CD8-positive, alpha-beta memory T cell (primary cell): ENCODE measurements around the gene EZR. TPM values are rescaled to one million over a fixed set of nuclear protein-coding genes. Genes with fewer than 3 reads are reported as not detected.
A peak's percentile ranks its signal among the peaks of the same experiment; 100 is the strongest.

Source experiments
- CTCF ChIA-PET: fragments of 350-600 bp; sonication (Branson Sonifier 250); formaldehyde crosslinking; loops from one replicate; lab custom pipeline; 2021; ENCODE audit warnings: antibody characterized with exemption; lab: Charles Lee
- POLR2A ChIA-PET: fragments of 350-600 bp; sonication (Branson Sonifier 250); formaldehyde crosslinking; loops from one replicate; lab custom pipeline; 2021; ENCODE audit warnings: antibody characterized with exemption; lab: Charles Lee
- DNase-seq, 5 donors: peaks; one replicate each; pipeline versions ENCODE4 v3.0.0 to v3.0.0-alpha.2; 2020 to 2022; ENCODE audit warnings: mixed read lengths in 1 of 5
- H3K27ac ChIP-seq: one replicate; pipeline ENCODE4 v1.7.0; 2013; ENCODE audit warnings: low read depth, mild to moderate bottlenecking, low read length, moderate library complexity
- H3K27me3 ChIP-seq: 2 replicates; pipeline ENCODE4 v1.7.0; 2013; ENCODE audit warnings: low read length, mild to moderate bottlenecking; ENCODE audit not compliant: insufficient read depth, poor library complexity, severe bottlenecking
- H3K36me3 ChIP-seq: 2 replicates; pipeline ENCODE4 v1.7.0; 2013; ENCODE audit warnings: mild to moderate bottlenecking, low read length, moderate library complexity; ENCODE audit not compliant: insufficient read depth
- H3K4me1 ChIP-seq: 2 replicates; pipeline ENCODE4 v1.7.0; 2013; ENCODE audit warnings: mild to moderate bottlenecking, low read length, moderate library complexity; ENCODE audit not compliant: insufficient read depth
- H3K4me3 ChIP-seq: 2 replicates; pipeline ENCODE4 v1.7.0; 2013; ENCODE audit warnings: mild to moderate bottlenecking, low read length
- H3K9me3 ChIP-seq: 2 replicates; pipeline ENCODE4 v1.7.0; 2013; ENCODE audit warnings: mild to moderate bottlenecking, low read length
- H3K27ac Mint-ChIP-seq, 8 donors: one replicate each; pipeline ENCODE4 v1.8.0; 2020 to 2021; ENCODE audit warnings: mixed read lengths in 8 of 8, mild to moderate bottlenecking in 6 of 8, inconsistent platforms in 3 of 8, moderate library complexity in 3 of 8
- H3K27me3 Mint-ChIP-seq, 2 donors: one replicate each; pipeline ENCODE4 v1.8.0; 2020 to 2021; ENCODE audit warnings: mixed read lengths in 2 of 2, mild to moderate bottlenecking in 1 of 2, moderate library complexity in 1 of 2
- H3K36me3 Mint-ChIP-seq, 3 donors: one replicate each; pipeline ENCODE4 v1.8.0; 2020 to 2021; ENCODE audit warnings: mixed read lengths in 3 of 3, inconsistent platforms in 1 of 3, mild to moderate bottlenecking in 1 of 3
- H3K4me1 Mint-ChIP-seq, 3 donors: one replicate each; pipeline ENCODE4 v1.8.0; 2020 to 2021; ENCODE audit warnings: mixed read lengths in 3 of 3, inconsistent platforms in 1 of 3, mild to moderate bottlenecking in 1 of 3
- H3K4me3 Mint-ChIP-seq, 7 donors: one replicate each; pipeline ENCODE4 v1.8.0; 2020 to 2021; ENCODE audit warnings: mixed read lengths in 7 of 7, mild to moderate bottlenecking in 6 of 7, moderate library complexity in 4 of 7, inconsistent platforms in 2 of 7
- H3K9me3 Mint-ChIP-seq, 5 donors: one replicate each; pipeline ENCODE4 v1.8.0; 2020 to 2022; ENCODE audit warnings: mixed read lengths in 5 of 5, mild to moderate bottlenecking in 3 of 5, moderate library complexity in 2 of 5, inconsistent platforms in 1 of 5
- polyA plus RNA-seq: library from polyadenylated mRNA; unstranded; fragments of 300-500 nt; fragmentation: Illumina TruSeq; gene quantifications from one replicate; pipeline ENCODE4 v1.2.3, GENCODE V29; 2021
- total RNA-seq, 2 experiments: library from RNA; stranded (reverse); gene quantifications; one replicate each; pipeline ENCODE4 v1.2.3, GENCODE V29; 2021

EZR gene
- total and polyA plus RNA-seq, 3 experiments from 2014 or later = 296 to 325 (median 299) TPM

- H3K4me1 Mint-ChIP-seq = peaks cover 14 to 17% (median 16%) of the 10 kb centered on the region in 3 donors
- ChIA-PET POLR2A (interaction anchor here (2.1 kb wide), 1 partner anchor 13 kb away, joined by 16 read pairs; no protein-coding TSS in a partner anchor), CTCF (interaction anchor here (1.3 kb wide), 1 partner anchor 37 kb away, joined by 3 read pairs; the partner anchor contains the start of gene EZR)
- peak overlapping the region in 4 of 8 donors; percentile 27 to 88 (median 85) for H3K27ac Mint-ChIP-seq
- H3K27me3 ChIP-seq = no peaks in the 10 kb centered on the region
- no peaks in the 10 kb centered on the region for H3K9me3 ChIP-seq
- no peak overlapping the region for H3K4me3 ChIP-seq
- H3K27ac ChIP-seq = no peak overlapping the region
- H3K4me1 ChIP-seq = peaks cover 45% of the 10 kb centered on the region
- no peak overlapping the region for H3K4me3 Mint-ChIP-seq
- no peaks in the 10 kb centered on the region for H3K9me3 Mint-ChIP-seq
- H3K36me3 ChIP-seq = no peaks in the 10 kb centered on the region
- DNase-seq = no peak
- H3K36me3 Mint-ChIP-seq = no peaks in the 10 kb centered on the region
- peaks cover 0 to 1% of the 10 kb centered on the region in 2 donors for H3K27me3 Mint-ChIP-seq
Measured at GRCh38 chr6:158856261-158856660, 37.1 kb upstream of the EZR start.

DNA sequence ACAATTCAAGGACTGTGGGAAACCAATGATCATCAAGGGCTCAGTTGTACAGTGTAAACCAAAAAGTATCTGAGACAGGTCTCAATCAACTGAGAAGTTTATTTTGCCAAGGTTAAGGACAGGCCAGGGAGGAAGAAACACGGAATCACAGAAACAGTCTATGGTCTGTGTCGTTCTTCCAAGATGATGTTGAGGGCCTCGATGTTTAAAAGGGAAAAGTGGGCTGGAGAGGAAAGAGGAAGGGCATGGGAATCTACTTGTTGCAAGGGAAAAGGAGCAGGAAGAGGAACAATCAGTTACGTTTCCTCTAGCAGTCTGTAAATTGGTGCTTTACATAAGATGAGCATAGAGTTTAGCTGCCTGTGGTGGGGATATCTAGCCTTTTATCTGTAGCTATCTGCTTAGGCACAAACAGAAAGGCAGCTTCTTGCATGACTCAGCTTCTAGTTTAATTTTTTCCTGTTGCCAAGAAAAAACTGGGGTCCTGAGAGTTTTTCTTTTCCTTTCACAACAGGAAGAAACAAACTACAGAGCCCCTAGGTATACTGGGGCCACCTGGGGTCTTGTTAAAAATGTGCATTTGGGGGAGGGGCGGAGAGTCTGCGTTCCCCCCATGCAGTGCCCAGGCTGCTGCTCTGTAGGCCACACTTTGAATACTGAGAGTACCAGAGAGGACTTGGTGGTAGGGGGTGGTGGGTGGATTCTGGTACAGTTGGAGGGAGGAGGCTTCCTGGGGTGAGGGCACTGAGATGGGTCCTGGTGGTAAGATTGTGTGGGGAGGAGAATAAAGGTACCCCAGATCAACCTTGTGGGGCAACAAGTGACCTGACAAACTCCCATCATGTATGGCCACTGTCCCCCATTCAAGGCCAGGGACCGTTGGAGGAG is 35.3 kb upstream of the EZR start:
- peaks cover 0 to 1% of the 10 kb centered on the region in 2 donors for H3K27me3 Mint-ChIP-seq
- ChIA-PET POLR2A (interaction anchor here (0.9 to 5.4 kb wide), 16 partner anchors 11 to 190 kb away, joined by 3 to 186 read pairs (median 5); partner anchors contain the start of genes EZR and TAGAP), CTCF (interaction anchor here (0.7 to 2.5 kb wide), 12 partner anchors 9 to 153 kb away, joined by 3 to 43 read pairs (median 3); no protein-coding TSS in a partner anchor)

GRCh38 chr6:158853880-158854213 is 34.7 kb upstream of the EZR start:
- Mint-ChIP-seq H3K9me3 (no peaks in the 10 kb centered on the region), H3K4me3 (no peak overlapping the region), H3K27me3 (peaks cover 0 to 1% of the 10 kb centered on the region in 2 donors), H3K27ac (no peak overlapping the region), H3K36me3 (no peaks in the 10 kb centered on the region), H3K4me1 (peaks cover 14 to 36% (median 35%) of the 10 kb centered on the region in 3 donors)
- Histone ChIP-seq H3K4me1 (peaks cover 64% of the 10 kb centered on the region), H3K27ac (peak overlapping the region; percentile 95), H3K27me3 (no peaks in the 10 kb centered on the region), H3K4me3 (peak overlapping the region; percentile 68), H3K36me3 (no peaks in the 10 kb centered on the region), H3K9me3 (no peaks in the 10 kb centered on the region)
- POLR2A ChIA-PET = interaction anchor here (0.9 to 5.4 kb wide), 17 partner anchors 12 to 191 kb away, joined by 3 to 186 read pairs (median 4); partner anchors contain the start of genes EZR and TAGAP
- DNase-seq = no peak
- CTCF ChIA-PET = interaction anchor here (0.7 to 2.5 kb wide), 11 partner anchors 9 to 152 kb away, joined by 3 to 43 read pairs (median 3); no protein-coding TSS in a partner anchor

More for the DNA sequence above, 35.3 kb upstream of the EZR start:
- Mint-ChIP-seq H3K9me3 (no peaks in the 10 kb centered on the region), H3K4me1 (peaks cover 14 to 32% (median 31%) of the 10 kb centered on the region in 3 donors), H3K36me3 (no peaks in the 10 kb centered on the region), H3K27ac (no peak overlapping the region), H3K4me3 (peak overlapping the region in 1 of 7 donors; percentile 29)
- Histone ChIP-seq H3K27me3 (no peaks in the 10 kb centered on the region), H3K9me3 (no peaks in the 10 kb centered on the region), H3K4me3 (peak overlapping the region; percentile 68), H3K27ac (peak overlapping the region; percentile 95), H3K4me1 (peaks cover 61% of the 10 kb centered on the region), H3K36me3 (no peaks in the 10 kb centered on the region)
- peak in 3 of 5 donors; percentile 57 to 62 (median 62) for DNase-seq

DNA sequence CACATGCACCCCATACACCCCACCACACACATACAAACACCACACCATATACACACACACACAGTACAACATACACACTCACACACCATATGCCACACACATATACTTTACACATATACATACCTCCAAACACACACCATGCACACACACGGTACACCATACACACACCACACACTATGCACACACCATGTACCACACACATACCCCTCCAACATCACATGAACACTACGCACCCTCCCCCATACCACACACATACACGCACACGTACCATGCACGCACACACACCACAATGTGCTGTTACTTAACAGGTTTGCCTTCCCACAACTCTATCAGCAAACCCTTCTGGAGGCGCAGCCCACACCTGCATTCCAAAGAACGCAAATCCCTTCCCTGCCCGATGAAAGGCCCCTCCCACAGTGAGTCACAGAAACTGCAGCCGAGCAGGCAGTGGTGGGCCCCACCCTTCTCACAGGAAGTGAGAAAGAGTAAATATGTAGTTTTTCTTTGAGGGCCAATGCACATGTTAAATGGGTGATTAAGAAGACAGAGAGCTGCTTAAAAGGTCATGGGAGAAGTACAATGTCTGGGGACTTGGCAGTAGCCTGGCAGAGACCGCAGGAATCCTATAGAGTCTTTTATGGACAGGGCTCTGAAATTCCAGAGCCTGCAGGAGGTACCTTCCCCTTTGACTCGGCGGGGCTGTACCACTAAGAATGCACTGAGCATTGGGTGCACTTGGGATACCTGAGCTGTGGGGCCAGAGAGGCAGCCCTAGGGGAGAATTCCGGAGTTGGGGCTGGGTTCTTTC is 34.1 kb upstream of the EZR start:
- H3K4me3 ChIP-seq = peak overlapping the region; percentile 68
- no peaks in the 10 kb centered on the region for H3K36me3 ChIP-seq
- Mint-ChIP-seq H3K27ac (no peak overlapping the region), H3K27me3 (peaks cover 0 to 1% of the 10 kb centered on the region in 2 donors), H3K4me3 (no peak overlapping the region), H3K4me1 (peaks cover 9 to 39% (median 36%) of the 10 kb centered on the region in 3 donors), H3K36me3 (no peaks in the 10 kb centered on the region), H3K9me3 (no peaks in the 10 kb centered on the region)
- H3K27me3 ChIP-seq = no peaks in the 10 kb centered on the region
- peak; percentile 81 to 96 (median 86) for DNase-seq
- ChIA-PET POLR2A (interaction anchor here (0.9 to 5.4 kb wide), 15 partner anchors 12 to 210 kb away, joined by 3 to 186 read pairs (median 6); partner anchors contain the start of genes EZR and TAGAP), CTCF (interaction anchor here (0.7 to 2.5 kb wide), 6 partner anchors 15 to 60 kb away, joined by 3 to 43 read pairs (median 3); no protein-coding TSS in a partner anchor)
- H3K4me1 ChIP-seq = peaks cover 64% of the 10 kb centered on the region
- H3K9me3 ChIP-seq = no peaks in the 10 kb centered on the region
- peak overlapping the region; percentile 95 for H3K27ac ChIP-seq

DNA sequence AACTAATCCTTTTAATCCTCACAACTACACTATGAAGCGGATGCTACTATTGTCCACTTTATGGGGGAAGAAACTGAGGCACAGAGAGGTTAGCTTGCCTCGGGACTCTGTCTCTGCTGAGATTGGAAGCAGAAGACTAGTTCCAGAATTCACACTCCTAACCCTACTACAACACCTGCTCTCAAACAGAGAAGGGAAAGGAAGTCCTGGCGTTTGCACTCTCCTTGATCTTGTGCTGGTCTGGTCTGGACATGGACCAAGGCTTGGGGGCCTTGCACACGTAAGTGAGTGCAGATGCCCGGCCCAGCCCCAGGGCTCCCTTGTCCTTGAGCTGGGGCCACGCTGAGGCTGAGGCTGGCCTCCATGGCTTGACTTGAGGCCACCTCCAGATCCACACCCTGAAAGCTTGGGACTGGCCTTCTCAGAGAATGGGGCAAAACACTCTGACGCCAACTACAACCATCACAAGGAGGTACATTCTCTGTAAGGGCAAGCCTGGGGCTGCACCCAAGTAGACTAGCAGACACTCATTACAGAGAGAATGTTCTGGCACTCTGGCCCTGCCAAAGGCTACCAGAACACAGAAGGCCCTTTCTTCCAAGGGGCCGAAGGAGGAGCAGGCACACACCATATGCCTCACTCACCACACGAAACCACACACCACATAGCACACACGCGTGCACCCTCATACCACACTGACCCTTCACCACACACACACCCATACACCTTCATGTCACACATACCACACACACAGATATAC is 33.3 kb upstream of the EZR start:
- no peaks in the 10 kb centered on the region for H3K27me3 ChIP-seq
- H3K27me3 Mint-ChIP-seq = peaks cover 0 to 1% of the 10 kb centered on the region in 2 donors
- H3K9me3 Mint-ChIP-seq = no peaks in the 10 kb centered on the region
- POLR2A ChIA-PET = interaction anchor here (1.0 to 5.4 kb wide), 3 partner anchors 16 to 211 kb away, joined by 3 to 186 read pairs (median 39); partner anchors contain the start of gene EZR
- no peaks in the 10 kb centered on the region for H3K36me3 Mint-ChIP-seq
- peak overlapping the region; percentile 68 for H3K4me3 ChIP-seq
- peaks cover 64% of the 10 kb centered on the region for H3K4me1 ChIP-seq
- peak overlapping the region; percentile 95 for H3K27ac ChIP-seq
- DNase-seq = peak in 1 of 5 donors; percentile 69
- H3K9me3 ChIP-seq = no peaks in the 10 kb centered on the region
- H3K4me1 Mint-ChIP-seq = peaks cover 6 to 38% (median 36%) of the 10 kb centered on the region in 3 donors
- CTCF ChIA-PET = interaction anchor here (1.4 kb wide), 1 partner anchor 43 kb away, joined by 5 read pairs; no protein-coding TSS in a partner anchor
- H3K27ac Mint-ChIP-seq = no peak overlapping the region
- no peaks in the 10 kb centered on the region for H3K36me3 ChIP-seq
- H3K4me3 Mint-ChIP-seq = peak overlapping the region in 2 of 7 donors; percentile 17 to 39

DNA sequence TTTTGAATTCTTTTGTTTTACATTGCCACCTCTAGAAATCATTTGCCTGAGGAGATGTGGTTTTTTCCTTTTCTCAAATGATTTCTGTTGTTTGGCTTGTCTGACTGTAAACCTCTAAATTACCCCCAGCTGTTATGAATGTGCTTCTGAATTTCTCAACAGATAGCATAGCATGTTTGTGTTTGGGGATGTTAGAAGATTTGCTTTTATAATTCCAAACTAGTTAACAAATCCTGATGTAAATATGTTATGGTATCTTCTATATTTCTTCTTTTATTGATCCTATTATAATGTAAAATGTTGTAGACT is 31.6 kb upstream of the EZR start:
- no peak for DNase-seq
- H3K4me3 Mint-ChIP-seq = peak overlapping the region in 5 of 7 donors; percentile 49 to 77 (median 75)
- H3K9me3 Mint-ChIP-seq = no peaks in the 10 kb centered on the region
- no peaks in the 10 kb centered on the region for H3K36me3 Mint-ChIP-seq
- H3K27ac Mint-ChIP-seq = peak overlapping the region in 5 of 8 donors; percentile 98 to 100 (median 99)
- POLR2A ChIA-PET = interaction anchor here (0.7 to 5.4 kb wide), 3 partner anchors 18 to 29 kb away, joined by 3 to 186 read pairs (median 3); no protein-coding TSS in a partner anchor
- H3K27me3 Mint-ChIP-seq = peaks cover 0 to 1% of the 10 kb centered on the region in 2 donors
- peak overlapping the region; percentile 95 for H3K27ac ChIP-seq
- H3K27me3 ChIP-seq = no peaks in the 10 kb centered on the region
- H3K9me3 ChIP-seq = no peaks in the 10 kb centered on the region
- H3K4me1 ChIP-seq = peaks cover 55% of the 10 kb centered on the region
- no peaks in the 10 kb centered on the region for H3K36me3 ChIP-seq
- peaks cover 0 to 29% (median 29%) of the 10 kb centered on the region in 3 donors for H3K4me1 Mint-ChIP-seq
- CTCF ChIA-PET = interaction anchor here (1.3 kb wide), 1 partner anchor 19 kb away, joined by 4 read pairs; no protein-coding TSS in a partner anchor
- no peak overlapping the region for H3K4me3 ChIP-seq
